Loucy (cell line): ENCODE measurements around the gene HACD3.
"Not testable (repeated sequence)": the region's sequence is repeated elsewhere in the genome, so short reads cannot be mapped to it uniquely, and the experiment has no call there.

ENCODE experiments used
- H2AFZ ChIP-seq: fragments of 200-600 bp; sonication (generic); 2 replicates; pipeline ENCODE4 v1.6.0; 2016; ENCODE audit warnings: antibody characterized with exemption, mild to moderate bottlenecking, low read length, moderate library complexity
- H3F3A ChIP-seq: fragments of 200-600 bp; 2 replicates; pipeline ENCODE4 v1.6.0; 2016; ENCODE audit warnings: antibody characterized with exemption, low read depth, mild to moderate bottlenecking
- H3K27me3 ChIP-seq: fragments of 200-600 bp; sonication (generic); 2 replicates; pipeline ENCODE4 v1.6.1; 2014; ENCODE audit warnings: low read length, mild to moderate bottlenecking; ENCODE audit not compliant: insufficient read depth, poor library complexity, severe bottlenecking
- H3K36me3 ChIP-seq: fragments of 200-600 bp; sonication (generic); 2 replicates; pipeline ENCODE4 v1.6.1; 2016; ENCODE audit warnings: low read length; ENCODE audit not compliant: insufficient read depth
- H3K4me1 ChIP-seq: fragments of 200-600 bp; sonication (generic); 2 replicates; pipeline ENCODE4 v1.5.1; 2014; ENCODE audit warnings: low read length, mild to moderate bottlenecking; ENCODE audit not compliant: insufficient read depth, poor library complexity, severe bottlenecking
- H3K4me2 ChIP-seq: fragments of 200-600 bp; sonication (generic); 2 replicates; pipeline ENCODE4 v1.6.0; 2014; ENCODE audit warnings: antibody characterized with exemption, low read length, low read depth, mild to moderate bottlenecking; ENCODE audit not compliant: poor library complexity, severe bottlenecking
- H3K4me3 ChIP-seq: fragments of 200-600 bp; sonication (generic); 2 replicates; pipeline ENCODE4 v1.5.1; 2014; ENCODE audit warnings: low read length, mild to moderate bottlenecking, mixed read lengths; ENCODE audit not compliant: poor library complexity, severe bottlenecking
- H3K79me2 ChIP-seq: fragments of 200-600 bp; sonication (generic); 2 replicates; pipeline ENCODE4 v1.6.1; 2014; ENCODE audit warnings: low read length; ENCODE audit not compliant: insufficient read depth
- H3K9ac ChIP-seq: fragments of 200-600 bp; sonication (generic); 2 replicates; pipeline ENCODE4 v1.6.0; 2014; ENCODE audit warnings: mild to moderate bottlenecking, low read depth, low read length, moderate library complexity; ENCODE audit not compliant: poor library complexity, severe bottlenecking
- H3K9me2 ChIP-seq: fragments of 200-600 bp; sonication (generic); replicated peaks from 2 replicates; pipeline ENCODE4 v1.6.1; 2016; ENCODE audit warnings: low read depth, low read length, mixed read lengths
- H3K9me3 ChIP-seq: fragments of 200-600 bp; sonication (generic); 2 replicates; pipeline ENCODE4 v1.6.1; 2014; ENCODE audit warnings: mild to moderate bottlenecking, antibody characterized with exemption, low read length, low read depth; ENCODE audit not compliant: insufficient read depth
- H4K20me1 ChIP-seq: fragments of 200-600 bp; sonication (generic); 2 replicates; pipeline ENCODE4 v1.6.0; 2014; ENCODE audit warnings: antibody characterized with exemption, low read length, mild to moderate bottlenecking; ENCODE audit not compliant: insufficient read depth, poor library complexity, severe bottlenecking
- EZH2phosphoT487 ChIP-seq: fragments of 200-600 bp; IDR thresholded peaks from 2 replicates; pipeline ENCODE4 v1.6.1; 2018; ENCODE audit warnings: antibody characterized with exemption, mild to moderate bottlenecking, moderate library complexity, borderline replicate concordance
- TF ChIP-seq, protein P1 (sequence below): fragments of 200-600 bp; sonication (generic); conservative IDR thresholded peaks from 2 replicates; pipeline ENCODE4 v1.5.1; 2014; ENCODE audit warnings: mild to moderate bottlenecking, antibody characterized with exemption, low read length

The HACD3 gene

DNA sequence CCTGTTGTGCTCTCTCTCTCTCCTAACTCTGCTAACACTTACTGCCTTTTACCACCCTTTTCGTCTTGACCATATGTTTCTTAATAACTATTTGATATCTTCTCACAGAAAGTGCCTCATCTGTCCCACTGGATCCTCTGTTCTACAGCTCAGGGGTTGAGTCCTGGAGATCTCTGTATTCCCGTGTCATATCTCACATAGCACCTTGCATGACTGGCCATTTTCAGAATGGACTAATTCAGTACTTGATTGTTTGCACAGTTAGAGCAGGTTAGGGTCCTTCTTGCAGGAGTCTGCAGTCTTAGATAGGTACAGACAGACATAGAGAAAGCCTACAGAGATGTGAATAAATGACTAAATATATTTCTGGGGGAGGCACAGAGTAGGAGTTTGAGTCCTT lies 20.9 kb downstream of the HACD3 start:
- Histone ChIP-seq H2AFZ (no peak overlapping the region), H3K4me3 (no peak overlapping the region), H3K9me2 (no peaks in the 10 kb centered on the region), H4K20me1 (peaks cover 60% of the 10 kb centered on the region), H3K4me2 (no peak overlapping the region), H3F3A (no peaks in the 10 kb centered on the region), H3K27me3 (no peaks in the 10 kb centered on the region), H3K4me1 (no peaks in the 10 kb centered on the region), H3K36me3 (peaks cover 30% of the 10 kb centered on the region; the same call in 1 of the 2 replicates), H3K9ac (no peak overlapping the region), H3K9me3 (no peaks in the 10 kb centered on the region), H3K79me2 (peaks cover 78% of the 10 kb centered on the region)
- TF ChIP-seq, protein P1, sequence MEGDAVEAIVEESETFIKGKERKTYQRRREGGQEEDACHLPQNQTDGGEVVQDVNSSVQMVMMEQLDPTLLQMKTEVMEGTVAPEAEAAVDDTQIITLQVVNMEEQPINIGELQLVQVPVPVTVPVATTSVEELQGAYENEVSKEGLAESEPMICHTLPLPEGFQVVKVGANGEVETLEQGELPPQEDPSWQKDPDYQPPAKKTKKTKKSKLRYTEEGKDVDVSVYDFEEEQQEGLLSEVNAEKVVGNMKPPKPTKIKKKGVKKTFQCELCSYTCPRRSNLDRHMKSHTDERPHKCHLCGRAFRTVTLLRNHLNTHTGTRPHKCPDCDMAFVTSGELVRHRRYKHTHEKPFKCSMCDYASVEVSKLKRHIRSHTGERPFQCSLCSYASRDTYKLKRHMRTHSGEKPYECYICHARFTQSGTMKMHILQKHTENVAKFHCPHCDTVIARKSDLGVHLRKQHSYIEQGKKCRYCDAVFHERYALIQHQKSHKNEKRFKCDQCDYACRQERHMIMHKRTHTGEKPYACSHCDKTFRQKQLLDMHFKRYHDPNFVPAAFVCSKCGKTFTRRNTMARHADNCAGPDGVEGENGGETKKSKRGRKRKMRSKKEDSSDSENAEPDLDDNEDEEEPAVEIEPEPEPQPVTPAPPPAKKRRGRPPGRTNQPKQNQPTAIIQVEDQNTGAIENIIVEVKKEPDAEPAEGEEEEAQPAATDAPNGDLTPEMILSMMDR, result no peak
- TF ChIP-seq EZH2phosphoT487, result no peak

DNA sequence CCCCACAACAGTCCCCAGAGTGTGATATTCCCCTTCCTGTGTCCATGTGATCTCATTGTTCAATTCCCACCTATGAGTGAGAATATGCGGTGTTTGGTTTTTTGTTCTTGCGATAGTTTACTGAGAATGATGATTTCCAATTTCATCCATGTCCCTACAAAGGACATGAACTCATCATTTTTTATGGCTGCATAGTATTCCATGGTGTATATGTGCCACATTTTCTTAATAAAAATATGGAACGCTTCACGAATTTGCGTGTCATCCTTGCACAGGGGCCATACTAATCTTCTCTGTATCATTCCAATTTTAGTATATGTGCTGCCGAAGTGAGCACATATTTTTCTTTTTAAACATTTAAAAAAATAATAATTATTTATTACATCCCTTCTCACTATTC lies 22.6 kb downstream of the HACD3 start:
- not testable (repeated sequence) for H3K4me3 ChIP-seq, H3K9me2 ChIP-seq, H3K27me3 ChIP-seq, H2AFZ ChIP-seq, H3K4me1 ChIP-seq, H3K9ac ChIP-seq, H3K4me2 ChIP-seq, H3K9me3 ChIP-seq, H3F3A ChIP-seq
- H4K20me1 ChIP-seq, result peaks cover 51% of the 10 kb centered on the region
- H3K36me3 ChIP-seq, result peaks cover 45% of the 10 kb centered on the region; the same call in 1 of the 2 replicates
- H3K79me2 ChIP-seq, result peaks cover 62% of the 10 kb centered on the region

DNA sequence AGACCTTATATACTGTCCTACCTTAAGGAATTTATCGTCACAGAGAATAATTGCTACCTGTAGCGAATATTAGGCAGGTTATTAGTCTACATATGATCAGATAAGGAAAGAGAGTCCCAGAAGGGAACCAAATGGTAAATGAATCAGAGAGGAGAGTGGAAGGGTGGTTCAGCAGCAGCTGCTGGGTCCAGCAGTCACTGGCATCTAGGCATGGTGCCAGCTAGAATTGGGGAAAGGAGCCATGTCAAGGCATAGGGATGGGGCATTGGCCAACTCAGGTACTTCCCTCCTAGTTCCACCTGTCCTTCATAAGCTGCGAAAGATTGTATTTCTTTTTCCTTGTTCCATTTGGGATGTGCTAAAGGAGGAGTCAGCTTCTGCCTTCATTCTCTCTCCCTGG lies 23.4 kb downstream of the HACD3 start:
- Histone ChIP-seq H3K4me3 (no peak overlapping the region), H4K20me1 (peaks cover 43% of the 10 kb centered on the region), H3K36me3 (peaks cover 54% of the 10 kb centered on the region; the same call in 1 of the 2 replicates), H3F3A (no peaks in the 10 kb centered on the region), H3K79me2 (peaks cover 53% of the 10 kb centered on the region), H3K9me3 (no peaks in the 10 kb centered on the region), H3K4me1 (no peaks in the 10 kb centered on the region), H3K9ac (no peak overlapping the region), H3K4me2 (no peak overlapping the region), H2AFZ (no peak overlapping the region), H3K27me3 (no peaks in the 10 kb centered on the region), H3K9me2 (no peaks in the 10 kb centered on the region)
- TF ChIP-seq EZH2phosphoT487, result no peak
- TF ChIP-seq, protein P1, result no peak

DNA sequence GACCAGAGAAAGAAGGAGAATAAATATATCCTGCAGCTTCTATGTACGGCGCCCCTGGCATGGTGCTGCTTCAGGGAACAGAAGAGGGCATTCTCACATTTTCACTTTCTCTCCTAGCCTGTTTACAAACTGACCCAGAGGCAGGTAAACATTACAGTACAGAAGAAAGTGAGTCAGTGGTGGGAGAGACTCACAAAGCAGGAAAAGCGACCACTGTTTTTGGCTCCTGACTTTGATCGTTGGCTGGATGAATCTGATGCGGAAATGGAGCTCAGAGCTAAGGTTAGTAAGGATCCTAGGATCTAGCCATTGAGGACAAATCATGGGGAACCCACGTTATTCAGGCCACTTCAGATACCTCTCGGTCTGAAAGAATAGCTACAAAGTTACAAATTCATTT lies 26.4 kb downstream of the HACD3 start:
- Histone ChIP-seq H3K79me2 (peaks cover 35% of the 10 kb centered on the region), H3K4me3 (no peak overlapping the region), H3K36me3 (peaks cover 83% of the 10 kb centered on the region; the same call in 1 of the 2 replicates), H3F3A (no peaks in the 10 kb centered on the region), H3K9me3 (no peaks in the 10 kb centered on the region), H3K9me2 (no peaks in the 10 kb centered on the region), H3K27me3 (no peaks in the 10 kb centered on the region), H4K20me1 (peaks cover 13% of the 10 kb centered on the region), H3K4me2 (no peak overlapping the region), H2AFZ (no peak overlapping the region), H3K9ac (no peak overlapping the region), H3K4me1 (no peaks in the 10 kb centered on the region)
- TF ChIP-seq, protein P1, result no peak
- TF ChIP-seq EZH2phosphoT487, result no peak
